ENCODE results near the gene SLAMF1. TPM values are rescaled to one million over a fixed set of nuclear protein-coding genes. Genes with fewer than 3 reads are reported as not detected.
A peak's percentile ranks its signal among the peaks of the same experiment; 100 is the strongest.

Gene SLAMF1
- total RNA-seq, 4 donors from 2014 or later = 0.57 to 5.0 (median 0.95) TPM

- Histone ChIP-seq H3K4me3 (peak overlapping the region; percentile 11 to 39 (median 18)), H3K4me1 (no peaks in the 10 kb centered on the region), H3K9me3 (no peaks in the 10 kb centered on the region), H3K36me3 (no peaks in the 10 kb centered on the region), H3K27me3 (no peaks in the 10 kb centered on the region), H3K27ac (replicated peaks in 1 of 4) (no peak overlapping the region)
- DNase-seq (ENCODE audit: extremely low spot score) = no peak
- 40% methylated on average over 3 of the region's 3 CpGs for WGBS
- intact Hi-C loops (cut with DNase I) = no loop called here
- TF ChIP-seq CTCF (IDR thresholded peaks at IDR 0.05) (no peak), EP300 (IDR thresholded peaks at IDR 0.05) (no peak), POLR2AphosphoS5 (IDR thresholded peaks at IDR 0.05) (no peak), POLR2A (IDR thresholded peaks at IDR 0.05; ENCODE audit: low read depth) (no peak)
Measured at GRCh38 chr1:160578525-160579191, 68.2 kb downstream of the SLAMF1 start.

- TF ChIP-seq EP300 (IDR thresholded peaks at IDR 0.05) = no peak
- no peak for TF ChIP-seq CTCF (IDR thresholded peaks at IDR 0.05)
- no peak for TF ChIP-seq POLR2A (IDR thresholded peaks at IDR 0.05; ENCODE audit: low read depth)
- no peak for TF ChIP-seq POLR2AphosphoS5 (IDR thresholded peaks at IDR 0.05)
- Histone ChIP-seq H3K9me3 (no peaks in the 10 kb centered on the region), H3K4me1 (no peaks in the 10 kb centered on the region), H3K4me3 (peak overlapping the region; percentile 11 to 39 (median 18)), H3K36me3 (no peaks in the 10 kb centered on the region), H3K27ac (replicated peaks in 1 of 4) (no peak overlapping the region), H3K27me3 (no peaks in the 10 kb centered on the region)
- no peak for DNase-seq (ENCODE audit: extremely low spot score)
- intact Hi-C loops (cut with DNase I) = no loop called here
- WGBS = 66% methylated on average over 3 of the region's 3 CpGs
Measured at GRCh38 chr1:160578175-160578524, 68.7 kb downstream of the SLAMF1 start.

- H3K9me3 ChIP-seq = no peaks in the 10 kb centered on the region
- DNase-seq (ENCODE audit: extremely low spot score) = no peak
- no peaks in the 10 kb centered on the region for H3K4me1 ChIP-seq
- H3K27me3 ChIP-seq = no peaks in the 10 kb centered on the region
- TF ChIP-seq EP300 (IDR thresholded peaks at IDR 0.05) = no peak
- no peak for TF ChIP-seq POLR2AphosphoS5 (IDR thresholded peaks at IDR 0.05)
- TF ChIP-seq CTCF (IDR thresholded peaks at IDR 0.05) = no peak
- no peak overlapping the region for H3K27ac ChIP-seq (replicated peaks in 1 of 4)
- peak overlapping the region in 1 of 4 donors; percentile 13 for H3K4me3 ChIP-seq
- WGBS = 65% methylated on average over 2 of the region's 2 CpGs
- intact Hi-C loops (cut with DNase I) = no loop called here
- H3K36me3 ChIP-seq = no peaks in the 10 kb centered on the region
Measured at GRCh38 chr1:160577671-160578070, 69.2 kb downstream of the SLAMF1 start.

- no peak for DNase-seq (ENCODE audit: extremely low spot score)
- no peaks in the 10 kb centered on the region for H3K9me3 ChIP-seq
- no peaks in the 10 kb centered on the region for H3K4me1 ChIP-seq
- TF ChIP-seq POLR2AphosphoS5 (IDR thresholded peaks at IDR 0.05) = no peak
- TF ChIP-seq CTCF (IDR thresholded peaks at IDR 0.05) = no peak
- TF ChIP-seq EP300 (IDR thresholded peaks at IDR 0.05) = no peak
- no peak for TF ChIP-seq POLR2A (IDR thresholded peaks at IDR 0.05; ENCODE audit: low read depth)
- H3K27me3 ChIP-seq = no peaks in the 10 kb centered on the region
- H3K4me3 ChIP-seq = peak overlapping the region in 1 of 4 donors; percentile 13
- no peak overlapping the region for H3K27ac ChIP-seq (replicated peaks in 1 of 4)
- H3K36me3 ChIP-seq = no peaks in the 10 kb centered on the region
- intact Hi-C loops (cut with DNase I) = no loop called here
- WGBS = 73% methylated on average over 1 of the region's 2 CpGs
Measured at GRCh38 chr1:160576884-160577283, 70.0 kb downstream of the SLAMF1 start.

GRCh38 chr1:160576390-160576789 is 70.5 kb downstream of the SLAMF1 start:
- 68% methylated on average over 3 of the region's 3 CpGs for WGBS
- Histone ChIP-seq H3K36me3 (no peaks in the 10 kb centered on the region), H3K27ac (replicated peaks in 1 of 4) (no peak overlapping the region), H3K4me3 (no peak overlapping the region), H3K9me3 (no peaks in the 10 kb centered on the region), H3K4me1 (no peaks in the 10 kb centered on the region), H3K27me3 (no peaks in the 10 kb centered on the region)
- no peak for DNase-seq (ENCODE audit: extremely low spot score)
- TF ChIP-seq EP300 (IDR thresholded peaks at IDR 0.05) (no peak), POLR2A (IDR thresholded peaks at IDR 0.05; ENCODE audit: low read depth) (no peak), CTCF (IDR thresholded peaks at IDR 0.05) (no peak), POLR2AphosphoS5 (IDR thresholded peaks at IDR 0.05) (no peak)
- intact Hi-C loops (cut with DNase I) = no loop called here
